ENCODE data around the gene MYO1B. TPM values are rescaled to one million over a fixed set of nuclear protein-coding genes. Genes with fewer than 3 reads are reported as not detected.

Gene MYO1B
- total RNA-seq, 1 experiment from 2014 or later, result 43.2 TPM

- no peak overlapping the region for H2AK5ac ChIP-seq (ENCODE audit: insufficient read length, low read length)
- no peak overlapping the region for H2BK5ac ChIP-seq (ENCODE audit: insufficient read length, low read length)
- no peak for TF ChIP-seq CTCF (conservative IDR thresholded peaks at IDR 0.05)
- no peak overlapping the region for H3K56ac ChIP-seq (ENCODE audit: insufficient read length, low read depth, low read length)
- H2BK120ac ChIP-seq (ENCODE audit: low read depth, low read length, poor library complexity, severe bottlenecking), result no peak overlapping the region
- WGBS (ENCODE audit: extremely low coverage, insufficient read length, low lambda C conversion rate), result no CpG with 5 or more reads among the region's 6 CpGs
- no peaks in the 10 kb centered on the region for H3K27me3 ChIP-seq (ENCODE audit: insufficient read depth, low read length)
- no peak for DNase-seq
- no peak overlapping the region for H3K4ac ChIP-seq (ENCODE audit: low read depth, low read length)
- no peak overlapping the region for H3T11ph ChIP-seq (ENCODE audit: low read length)
- H4K8ac ChIP-seq (replicated peaks; ENCODE audit: insufficient read length, low read depth, low read length), result no peak overlapping the region
- H3K23ac ChIP-seq (ENCODE audit: insufficient read length, low read depth, low read length), result no peak overlapping the region
- no peak overlapping the region for H3K14ac ChIP-seq (ENCODE audit: insufficient read depth, low read length)
- Mint-ChIP-seq H3K4me1 (peaks cover 0 to 3% of the 10 kb centered on the region in 2 experiments; a peak in 2 of 4 replicates), H3K27me3 (ENCODE audit: low read depth) (no peaks in the 10 kb centered on the region), H3K9me3 (no peaks in the 10 kb centered on the region), H3K27ac (no peak overlapping the region), H3K36me3 (ENCODE audit: insufficient read depth in 1 of 3, low read depth in 3 of 3) (no peaks in the 10 kb centered on the region; a peak in 2 of 7 replicates), H3K4me3 (no peak overlapping the region)
- H2BK20ac ChIP-seq (ENCODE audit: low read depth, low read length, poor library complexity, severe bottlenecking), result no peak overlapping the region
- H4K91ac ChIP-seq (ENCODE audit: insufficient read length, low read depth, low read length), result no peak overlapping the region
- H2AFZ ChIP-seq (ENCODE audit: low read length), result no peak overlapping the region
- no peak overlapping the region for H3K27ac ChIP-seq (ENCODE audit: insufficient read length, low read depth, low read length)
- H3K79me1 ChIP-seq (ENCODE audit: insufficient read depth, low read depth, low read length, poor library complexity, severe bottlenecking), result no peaks in the 10 kb centered on the region
- no peak overlapping the region for H3K4me2 ChIP-seq (ENCODE audit: insufficient read depth, insufficient read length, low read length)
- no peak overlapping the region for H3K9ac ChIP-seq (ENCODE audit: extremely low read depth, insufficient read length, low read length)
- H3K23me2 ChIP-seq (ENCODE audit: insufficient read length, low read depth, low read length, poor library complexity, severe bottlenecking), result no peaks in the 10 kb centered on the region
- no peak overlapping the region for H2BK12ac ChIP-seq (ENCODE audit: insufficient read length, low read depth, low read length)
- H4K5ac ChIP-seq (ENCODE audit: insufficient read length, low read depth, low read length), result no peak overlapping the region
- no peaks in the 10 kb centered on the region for H3K4me1 ChIP-seq (ENCODE audit: insufficient read depth, low read length)
- no peak overlapping the region for H2BK15ac ChIP-seq (ENCODE audit: low read depth, low read length)
- H4K20me1 ChIP-seq (ENCODE audit: control insufficient read depth, insufficient read depth, insufficient read length), result no peaks in the 10 kb centered on the region
- H3K9me3 ChIP-seq (ENCODE audit: control insufficient read depth, low read depth, low read length), result no peaks in the 10 kb centered on the region
- H3K79me2 ChIP-seq (ENCODE audit: insufficient read depth, low read length), result no peaks in the 10 kb centered on the region
- no peak overlapping the region for H3K18ac ChIP-seq (ENCODE audit: insufficient read length, low read depth, low read length)
Measured at GRCh38 chr2:191199929-191200512, 45.2 kb upstream of the MYO1B start.

Data from H9 (cell line).